Measurements from ENCODE around the gene CCNG2. TPM values are rescaled to one million over a fixed set of nuclear protein-coding genes. Genes with fewer than 3 reads are reported as not detected.

The CCNG2 gene
- total RNA-seq, 1 experiment from 2014 or later, result 10.6 TPM

- H3K56ac ChIP-seq (ENCODE audit: insufficient read length, low read depth, low read length), result no peak overlapping the region
Observed at GRCh38 chr4:77149789-77150188, 7.2 kb upstream of the CCNG2 start.

More at GRCh38 chr4:77149789-77150188, 7.2 kb upstream of the CCNG2 start:
- Histone ChIP-seq H4K8ac (replicated peaks; ENCODE audit: insufficient read length, low read depth, low read length) (no peak overlapping the region), H3K4me2 (ENCODE audit: insufficient read depth, insufficient read length, low read length) (no peak overlapping the region), H3K4ac (ENCODE audit: low read depth, low read length) (no peak overlapping the region), H3K27me3 (ENCODE audit: insufficient read depth, low read length) (no peaks in the 10 kb centered on the region), H4K91ac (ENCODE audit: insufficient read length, low read depth, low read length) (no peak overlapping the region), H3T11ph (ENCODE audit: low read length) (no peak overlapping the region), H4K20me1 (ENCODE audit: control insufficient read depth, insufficient read depth, insufficient read length) (no peaks in the 10 kb centered on the region), H3K79me1 (ENCODE audit: insufficient read depth, low read depth, low read length, poor library complexity, severe bottlenecking) (no peaks in the 10 kb centered on the region), H3K14ac (ENCODE audit: insufficient read depth, low read length) (no peak overlapping the region), H3K9ac (ENCODE audit: extremely low read depth, insufficient read length, low read length) (no peak overlapping the region), H3K23ac (ENCODE audit: insufficient read length, low read depth, low read length) (no peak overlapping the region), H2BK15ac (ENCODE audit: low read depth, low read length) (no peak overlapping the region), H2AK5ac (ENCODE audit: insufficient read length, low read length) (no peak overlapping the region), H3K9me3 (ENCODE audit: control insufficient read depth, low read depth, low read length) (no peaks in the 10 kb centered on the region), H2BK12ac (ENCODE audit: insufficient read length, low read depth, low read length) (no peak overlapping the region), H3K4me1 (ENCODE audit: insufficient read depth, low read length) (no peaks in the 10 kb centered on the region; the same call in 1 of the 2 replicates), H2BK20ac (ENCODE audit: low read depth, low read length, poor library complexity, severe bottlenecking) (no peak overlapping the region), H3K18ac (ENCODE audit: insufficient read length, low read depth, low read length) (no peak overlapping the region), H3K79me2 (ENCODE audit: insufficient read depth, low read length) (no peaks in the 10 kb centered on the region), H2BK120ac (ENCODE audit: low read depth, low read length, poor library complexity, severe bottlenecking) (no peak overlapping the region), H3K27ac (ENCODE audit: insufficient read length, low read depth, low read length) (no peak overlapping the region), H2BK5ac (ENCODE audit: insufficient read length, low read length) (no peak overlapping the region), H3K23me2 (ENCODE audit: insufficient read length, low read depth, low read length, poor library complexity, severe bottlenecking) (no peaks in the 10 kb centered on the region), H4K5ac (ENCODE audit: insufficient read length, low read depth, low read length) (no peak overlapping the region), H2AFZ (ENCODE audit: low read length) (no peak overlapping the region)
- Mint-ChIP-seq H3K4me3 (no peak overlapping the region), H3K27me3 (ENCODE audit: low read depth) (no peaks in the 10 kb centered on the region; the same call in 1 of the 2 replicates), H3K9me3 (no peaks in the 10 kb centered on the region), H3K36me3 (ENCODE audit: insufficient read depth in 1 of 3, low read depth in 3 of 3) (no peaks in the 10 kb centered on the region), H3K27ac (no peak overlapping the region), H3K4me1 (peaks cover 13 to 33% of the 10 kb centered on the region in 2 experiments)
- no CpG with 5 or more reads among the region's 1 CpG for WGBS (ENCODE audit: extremely low coverage, insufficient read length, low lambda C conversion rate)
- no peak for DNase-seq
- no peak for TF ChIP-seq CTCF (conservative IDR thresholded peaks at IDR 0.05)

Measured in H9 (cell line).